NOMO-1 treated with DMSO at 0.1 percent for 48 hours (cell line): ENCODE results near the gene CEP192.
"Not testable (repeated sequence)": the region's sequence is repeated elsewhere in the genome, so short reads cannot be mapped to it uniquely, and the experiment has no call there.

ENCODE experiments used
- DNase-seq: peaks from one replicate; lab custom pipeline; 2025; ENCODE audit not compliant: unreplicated experiment; lab: John Stamatoyannopoulos, UW

Gene CEP192

DNA sequence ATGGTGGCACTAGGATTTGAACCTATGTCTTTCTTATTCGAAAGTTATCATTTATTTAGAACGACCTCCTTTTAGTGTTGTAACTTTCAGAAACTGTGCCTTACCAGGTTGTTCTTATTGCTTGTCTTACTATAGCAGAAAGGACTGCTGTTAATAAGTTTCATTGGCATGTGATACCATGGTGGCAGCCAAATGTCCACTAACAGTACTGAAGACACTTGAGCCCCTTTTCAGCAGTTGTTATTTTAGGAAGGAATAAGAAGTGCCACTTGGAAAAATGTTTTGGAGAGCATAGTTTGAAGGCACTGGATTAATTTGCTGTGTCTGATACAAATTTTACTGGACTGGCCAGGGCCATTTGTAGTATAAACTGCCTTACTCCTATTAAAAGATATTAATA lies 37.7 kb downstream of the CEP192 start:
- DNase-seq = no peak

DNA sequence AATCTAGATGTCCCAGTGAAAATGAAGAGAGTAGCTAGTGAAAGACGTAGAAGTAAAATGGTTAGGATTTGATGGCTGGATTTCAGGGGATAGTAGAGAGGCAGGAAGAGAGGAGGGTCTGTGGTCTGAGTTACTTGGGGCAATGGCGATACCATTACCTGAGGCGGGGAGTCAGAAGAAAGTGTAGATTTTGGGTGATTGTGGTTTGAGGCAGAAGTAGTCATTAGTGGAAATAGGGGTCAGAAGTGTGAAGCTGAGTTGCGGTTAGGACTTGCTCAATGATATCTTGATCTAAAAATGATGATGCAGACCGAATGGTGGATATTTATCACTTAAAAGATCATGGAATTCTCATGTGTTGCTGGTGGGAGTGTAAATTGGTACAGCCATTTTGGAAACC lies 41.0 kb downstream of the CEP192 start:
- no peak for DNase-seq

DNA sequence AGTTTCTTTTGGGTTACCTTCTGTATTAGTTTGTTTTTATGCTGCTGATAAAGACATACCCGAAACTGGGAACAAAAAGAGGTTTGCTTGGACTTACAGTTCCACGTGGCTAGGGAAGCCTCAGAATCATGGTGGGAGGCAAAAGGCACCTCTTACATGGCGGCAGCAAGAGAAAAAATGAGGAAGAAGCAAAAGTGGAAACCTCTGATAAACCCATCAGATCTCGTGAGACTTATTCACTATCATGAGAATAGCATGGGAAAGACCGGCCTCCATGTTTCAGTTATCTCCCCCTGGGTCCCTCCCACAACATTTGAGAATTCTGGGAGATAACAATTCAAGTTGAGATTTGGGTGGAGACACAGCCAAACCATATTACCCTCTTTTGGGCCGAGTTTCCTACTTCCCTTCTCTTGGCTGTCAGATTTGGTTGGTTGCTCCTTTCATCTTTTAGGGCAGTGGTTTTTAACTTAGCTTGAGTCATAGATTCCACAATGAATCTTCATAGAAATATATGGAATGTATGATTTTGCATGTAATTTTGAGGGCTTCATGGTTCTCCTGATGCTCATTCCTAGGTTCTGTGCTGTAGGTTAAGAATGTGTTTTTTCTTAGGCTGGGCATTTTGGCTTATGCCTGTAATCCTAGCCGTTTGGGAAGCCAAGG lies 44.2 kb downstream of the CEP192 start:
- DNase-seq = no peak

DNA sequence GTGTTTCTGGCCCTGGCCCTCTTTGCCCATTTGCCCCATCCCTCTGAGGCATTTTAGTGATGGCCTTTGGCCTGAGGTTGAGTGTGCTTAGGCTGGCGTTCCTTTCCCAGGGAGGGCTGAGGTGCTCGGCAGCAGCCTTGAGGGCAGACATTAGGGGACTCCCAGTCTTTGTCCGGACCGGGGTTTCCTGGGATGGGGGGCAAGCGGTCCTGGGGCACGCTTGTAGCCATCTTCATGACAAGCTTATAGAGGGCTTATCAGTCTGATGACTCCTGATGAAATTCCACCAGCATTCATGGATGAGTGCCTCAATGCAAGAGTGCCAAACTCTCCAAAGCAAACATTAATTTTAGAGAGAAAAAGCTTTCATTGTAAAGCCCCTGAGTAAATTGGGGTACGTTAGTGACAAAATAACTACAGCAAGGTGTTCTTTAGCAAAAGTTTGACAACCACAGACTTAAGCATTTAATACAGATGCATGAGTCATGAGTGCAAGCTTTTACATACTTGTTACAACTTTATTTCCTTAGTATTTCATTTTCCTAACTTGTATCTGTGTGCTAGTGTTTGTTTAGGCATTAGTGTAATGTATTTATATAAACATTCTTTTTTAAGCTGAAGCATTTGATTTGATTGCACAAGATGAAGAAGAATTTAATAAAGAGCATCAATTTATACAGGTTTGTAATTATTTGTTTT lies 45.6 kb downstream of the CEP192 start:
- no peak for DNase-seq

DNA sequence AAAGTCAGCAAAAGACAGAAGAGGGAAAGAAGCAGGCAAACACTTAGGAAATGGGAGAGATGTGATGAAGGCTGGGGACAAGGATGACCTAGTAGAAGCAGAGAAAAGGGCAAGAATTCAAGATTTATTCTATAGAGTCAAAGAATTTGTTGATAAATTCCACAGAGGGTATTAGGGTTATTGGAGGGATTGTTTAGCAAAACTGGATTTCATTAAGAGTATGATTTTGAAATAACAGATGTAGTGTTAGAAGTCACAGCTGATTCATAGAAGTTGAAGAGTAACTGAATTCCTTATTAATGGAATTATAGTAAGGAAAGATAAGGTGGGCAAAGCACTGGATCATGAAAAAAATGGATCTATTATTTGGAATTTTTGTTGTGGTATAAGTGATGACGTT lies 48.6 kb downstream of the CEP192 start:
- no peak for DNase-seq

DNA sequence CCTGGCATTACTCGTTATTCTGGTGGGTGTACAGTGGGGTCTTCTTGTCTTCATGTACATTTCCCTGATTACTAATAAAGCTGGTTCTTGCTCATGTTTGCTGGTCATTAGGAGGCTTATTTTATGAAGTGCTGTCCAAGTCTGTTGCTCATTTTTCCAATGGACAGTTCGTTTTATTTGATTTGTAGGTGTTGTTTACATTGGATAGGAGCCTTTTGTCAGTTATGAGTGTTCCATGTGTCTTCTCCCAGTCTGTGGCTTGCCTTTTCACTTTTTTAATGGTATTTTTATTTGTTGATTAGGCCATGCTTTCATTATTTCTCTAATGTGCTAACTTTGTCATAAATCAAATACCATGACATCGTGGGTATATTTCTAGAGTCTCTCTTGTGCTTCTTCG lies 51.9 kb downstream of the CEP192 start:
- DNase-seq = no peak

DNA sequence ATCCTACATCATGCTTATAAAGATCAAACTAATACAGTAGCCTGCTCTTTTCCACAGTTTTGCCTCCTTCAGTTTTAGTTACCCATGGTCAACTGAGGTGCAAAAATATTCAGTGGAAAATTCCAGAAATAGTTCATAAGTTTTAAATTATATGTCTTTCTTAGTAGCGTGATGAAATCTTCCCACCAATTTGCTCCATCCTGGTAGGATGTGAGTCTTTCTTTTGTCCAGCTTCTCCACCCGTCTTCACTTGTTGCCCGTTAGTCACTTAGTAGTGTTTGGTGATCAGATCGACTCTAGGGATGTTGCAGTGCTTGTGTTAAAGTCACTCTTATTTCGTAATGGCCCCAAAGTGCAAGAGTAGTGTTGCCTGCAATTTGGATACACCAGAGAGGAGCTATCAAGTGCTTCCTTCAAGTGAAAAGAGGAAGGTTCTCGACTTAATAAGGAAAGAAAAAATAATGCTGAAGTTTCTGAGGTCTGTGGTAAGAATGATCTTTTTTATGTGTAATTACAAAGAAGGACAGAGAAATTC lies 57.0 kb downstream of the CEP192 start:
- DNase-seq = peak; percentile 78

DNA sequence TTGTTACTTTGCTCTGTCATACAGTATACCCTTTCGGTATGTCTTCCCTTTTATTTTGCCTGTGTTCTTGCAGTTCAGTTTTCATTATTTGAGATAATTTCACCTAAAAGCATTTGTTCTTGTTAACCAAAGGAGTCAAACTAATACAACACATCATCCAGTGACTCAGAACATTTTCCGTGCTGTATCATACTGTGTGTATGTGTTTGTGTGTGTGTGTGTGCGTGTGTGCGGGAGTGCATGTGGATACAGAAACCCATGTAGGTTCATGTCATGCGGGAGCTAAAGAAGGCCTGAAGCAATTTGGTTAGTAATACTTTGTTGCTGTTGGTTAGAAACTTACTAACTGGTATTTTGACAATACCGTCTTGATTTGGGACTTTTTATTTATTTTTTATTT lies 60.0 kb downstream of the CEP192 start:
- no peak for DNase-seq

DNA sequence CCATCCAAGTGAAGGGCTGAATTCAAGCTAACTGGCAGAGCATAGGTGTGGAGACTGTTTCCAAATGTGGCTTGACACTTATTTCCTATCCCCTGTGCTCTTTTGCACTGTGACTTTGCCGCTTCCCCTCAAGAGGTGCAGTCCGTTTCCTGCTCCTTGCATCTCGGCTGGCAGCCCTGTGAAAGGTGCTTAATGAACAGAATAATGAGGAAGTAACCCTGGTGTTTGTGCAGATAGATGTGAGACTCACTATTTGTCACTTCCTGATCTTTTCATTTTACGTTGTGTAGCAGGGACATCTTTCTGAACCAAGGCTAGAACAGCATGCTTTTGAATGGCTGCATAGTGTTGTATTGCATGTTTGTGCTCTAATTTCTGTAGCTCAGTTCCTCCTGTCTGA lies 60.8 kb downstream of the CEP192 start:
- peak; percentile 90 for DNase-seq

DNA sequence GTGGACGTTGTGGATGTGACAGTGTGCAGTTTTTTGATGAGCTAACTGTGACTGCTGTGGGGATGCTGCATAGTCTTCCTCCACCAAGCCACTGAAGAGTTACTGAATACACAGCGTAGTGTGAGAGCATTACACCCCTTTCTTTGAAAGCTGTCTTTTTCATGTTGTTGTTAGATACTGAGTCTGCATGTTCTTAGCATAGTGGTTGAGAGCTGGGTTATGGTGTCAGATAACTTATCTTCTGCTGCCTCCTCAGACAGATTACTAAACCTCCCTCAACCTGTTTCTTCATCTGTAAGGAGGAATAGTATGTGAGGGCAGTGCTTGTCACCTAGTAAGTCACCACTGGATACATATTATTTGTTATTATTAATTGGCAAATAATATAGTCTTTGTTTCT lies 63.2 kb downstream of the CEP192 start:
- DNase-seq = no peak

DNA sequence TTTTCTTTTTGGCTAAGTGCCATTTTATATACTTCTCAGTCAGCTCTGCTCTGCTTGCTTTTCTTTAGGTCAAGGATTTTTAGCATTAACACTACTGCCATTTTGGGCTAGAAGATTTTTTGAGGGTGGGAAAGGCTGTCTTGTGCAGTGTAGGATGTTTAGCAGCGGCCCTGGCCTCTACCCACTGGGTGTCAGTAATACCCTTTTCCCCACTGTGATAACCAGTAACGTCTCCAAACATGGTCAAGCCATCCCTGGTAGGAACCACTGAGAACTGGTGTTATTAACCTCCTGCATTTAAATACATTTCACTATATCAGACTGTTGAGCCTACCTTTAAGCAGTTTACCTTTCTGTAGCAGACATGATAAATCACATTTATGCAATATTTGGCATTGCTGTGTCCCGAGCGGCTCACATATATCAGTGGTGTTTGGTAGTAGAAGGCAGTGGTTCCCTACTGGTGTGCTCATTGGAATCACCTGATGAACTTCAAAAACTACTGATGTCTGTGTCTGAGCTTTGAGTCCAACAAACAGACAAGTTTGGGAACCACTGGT lies 70.5 kb downstream of the CEP192 start:
- DNase-seq = no peak

DNA sequence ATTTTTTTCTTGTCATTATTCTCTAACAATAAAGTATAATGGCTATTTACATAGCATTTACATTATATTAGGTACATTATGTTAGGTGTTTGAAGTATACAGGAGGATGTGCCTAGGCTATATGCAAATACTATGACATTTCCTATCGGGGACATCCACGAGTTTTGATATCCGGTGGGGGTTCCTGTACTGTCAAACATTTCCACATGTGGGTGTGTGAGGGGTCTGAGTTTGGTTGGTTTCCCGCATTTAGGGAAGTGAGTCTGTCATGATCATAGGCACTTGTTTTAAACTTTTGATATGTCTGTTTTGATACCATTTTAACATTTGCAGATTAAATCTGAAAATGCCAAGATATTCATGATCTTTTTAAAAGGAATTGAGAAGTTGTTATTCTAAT lies 76.0 kb downstream of the CEP192 start:
- DNase-seq = no peak

DNA sequence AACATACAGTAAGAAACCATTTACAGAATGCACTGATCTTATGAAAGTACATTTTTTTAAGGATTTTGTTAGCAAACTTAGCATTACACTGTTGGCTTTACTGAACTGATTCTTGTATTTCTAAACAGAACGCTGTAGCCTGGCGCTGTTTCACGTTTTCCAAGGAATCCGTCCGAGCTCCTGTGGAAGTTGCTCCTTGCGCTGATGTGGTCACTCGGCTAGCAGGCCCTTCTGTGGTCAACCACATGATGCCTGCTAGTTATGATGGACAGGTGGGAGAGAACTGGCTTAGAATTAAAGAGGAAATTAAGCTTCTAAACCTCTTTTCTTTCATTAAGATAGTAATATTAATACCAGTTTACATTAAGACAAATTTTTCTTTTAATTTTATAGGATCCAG lies 76.8 kb downstream of the CEP192 start:
- no peak for DNase-seq

DNA sequence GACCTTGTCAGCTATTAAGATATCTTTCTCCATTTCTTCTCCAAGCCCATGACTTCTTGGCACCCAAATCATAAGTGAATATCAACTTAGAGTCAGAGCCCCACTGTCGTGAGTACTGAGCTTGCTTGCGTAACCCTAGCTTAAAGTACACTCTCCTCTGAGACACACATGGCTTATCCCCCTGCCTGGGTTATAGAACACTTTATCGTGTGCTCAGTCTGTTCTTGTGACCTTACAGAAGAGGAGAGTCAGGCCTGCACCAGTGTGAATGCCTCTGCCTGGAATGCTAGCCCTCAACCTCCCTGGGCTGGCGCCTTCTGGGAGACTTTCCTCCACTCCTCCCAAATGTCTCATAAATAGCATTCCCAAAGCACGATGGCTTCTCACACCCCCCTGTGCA lies 79.3 kb downstream of the CEP192 start:
- no peak for DNase-seq

DNA sequence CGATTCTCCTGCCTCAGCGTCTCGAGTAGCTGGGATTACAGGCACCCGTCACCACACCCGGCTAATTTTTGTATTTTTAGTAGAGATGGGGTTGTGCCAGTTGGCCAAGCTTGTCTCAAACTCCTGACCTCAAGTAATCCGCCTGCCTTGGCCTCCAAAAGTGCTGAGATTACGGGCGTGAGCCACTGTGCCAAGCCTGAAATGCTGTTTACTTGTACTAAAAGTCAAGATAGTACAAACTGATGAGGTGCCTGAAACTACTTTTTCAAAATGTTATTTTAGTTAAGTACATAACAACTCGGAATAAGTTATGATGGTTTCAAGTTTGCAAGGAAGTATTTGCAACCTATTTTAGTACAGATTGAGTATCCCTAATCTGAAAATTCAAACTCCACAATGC lies 85.7 kb downstream of the CEP192 start:
- DNase-seq = no peak

DNA sequence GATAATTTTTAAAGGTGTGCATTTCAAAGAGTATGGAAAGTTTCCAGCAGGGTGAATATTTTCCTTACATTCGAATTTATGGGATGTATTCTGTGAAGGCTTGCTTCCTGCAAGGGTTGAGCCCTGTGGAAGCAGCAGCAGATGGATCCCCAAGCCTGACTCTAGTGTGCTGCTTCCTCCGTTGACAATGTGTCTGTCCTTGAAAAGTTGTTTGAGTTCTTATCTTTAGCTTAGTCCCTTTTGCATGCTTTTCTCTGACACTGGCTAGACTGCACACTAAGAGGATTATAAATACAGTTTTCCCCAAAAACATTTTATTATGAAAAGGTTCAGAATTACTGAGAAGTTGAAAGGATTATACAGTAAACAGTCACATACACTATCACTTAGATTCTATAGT lies 86.3 kb downstream of the CEP192 start:
- no peak for DNase-seq

DNA sequence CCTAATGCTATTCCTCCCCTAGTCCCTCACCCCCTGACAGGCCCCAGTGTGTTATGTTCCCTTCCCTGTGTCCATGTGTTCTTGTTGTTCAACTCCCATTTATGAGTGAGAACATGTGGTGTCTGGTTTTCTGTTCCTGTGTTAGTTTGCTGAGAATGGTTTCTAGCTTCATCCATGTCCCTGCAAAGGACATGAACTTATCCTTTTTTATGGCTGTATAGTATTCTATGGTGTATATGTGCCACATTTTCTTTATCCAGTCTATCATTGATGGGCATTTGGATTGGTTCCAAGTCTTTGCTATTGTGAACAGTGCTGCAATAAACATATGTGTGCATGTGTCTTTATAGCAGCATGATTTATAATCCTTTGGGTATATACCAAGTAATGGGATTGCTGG lies 86.9 kb downstream of the CEP192 start:
- DNase-seq = not testable (repeated sequence)

DNA sequence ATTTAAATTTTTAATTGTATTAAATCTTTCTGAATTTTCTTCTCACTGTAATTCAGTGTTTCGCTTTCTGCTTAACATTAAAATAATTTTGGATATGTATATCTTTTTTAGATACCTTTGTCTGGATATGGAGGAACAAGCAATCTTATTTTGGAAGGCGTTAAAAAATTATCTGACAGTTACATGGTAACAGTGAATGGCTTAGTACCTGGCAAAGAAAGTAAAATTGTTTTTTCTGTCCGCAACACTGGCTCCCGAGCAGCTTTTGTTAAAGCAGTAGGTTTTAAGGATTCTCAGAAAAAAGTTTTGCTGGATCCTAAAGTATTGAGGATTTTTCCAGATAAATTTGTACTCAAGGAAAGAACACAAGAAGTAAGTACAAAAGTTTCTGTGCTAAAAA lies 95.7 kb downstream of the CEP192 start:
- DNase-seq = no peak

DNA sequence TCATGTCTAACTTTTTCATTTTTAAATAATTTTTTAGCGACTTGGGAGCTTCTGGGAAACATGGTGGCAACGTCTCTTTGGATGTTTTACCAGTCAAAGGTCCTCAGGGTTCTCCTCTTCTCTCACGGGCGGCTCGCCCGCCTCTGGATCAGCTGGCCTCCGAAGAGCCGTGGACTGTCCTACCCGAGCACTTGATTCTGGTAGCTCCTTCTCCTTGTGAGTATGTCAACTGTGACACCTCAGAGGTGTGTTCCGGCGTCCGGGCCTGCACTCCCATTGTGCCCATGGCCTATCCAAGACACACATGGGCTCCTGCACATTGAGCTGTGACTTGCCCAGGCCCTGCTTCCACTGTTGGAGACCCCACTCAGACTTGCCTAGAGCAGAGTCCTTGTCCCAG lies 104.3 kb downstream of the CEP192 start:
- DNase-seq = no peak

DNA sequence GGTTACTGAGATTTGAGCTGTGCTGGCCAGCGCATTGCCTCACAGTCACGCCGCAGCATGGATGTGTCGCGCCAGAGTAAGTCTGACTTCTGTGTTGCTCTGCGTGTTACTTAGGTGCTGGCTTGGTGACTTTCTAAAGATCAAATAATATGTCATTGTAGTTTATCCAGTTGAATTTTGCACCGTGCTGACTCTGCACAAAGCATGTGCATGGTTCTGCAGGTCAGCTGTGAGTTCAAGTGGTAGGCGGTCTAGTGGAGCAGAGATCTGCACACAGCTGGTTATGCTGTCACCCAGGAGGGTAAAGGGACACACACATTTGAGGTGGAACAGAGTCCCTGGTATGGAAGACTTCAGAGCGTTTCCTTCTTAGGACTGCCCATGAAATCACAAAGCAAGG lies 105.1 kb downstream of the CEP192 start:
- DNase-seq = no peak

DNA sequence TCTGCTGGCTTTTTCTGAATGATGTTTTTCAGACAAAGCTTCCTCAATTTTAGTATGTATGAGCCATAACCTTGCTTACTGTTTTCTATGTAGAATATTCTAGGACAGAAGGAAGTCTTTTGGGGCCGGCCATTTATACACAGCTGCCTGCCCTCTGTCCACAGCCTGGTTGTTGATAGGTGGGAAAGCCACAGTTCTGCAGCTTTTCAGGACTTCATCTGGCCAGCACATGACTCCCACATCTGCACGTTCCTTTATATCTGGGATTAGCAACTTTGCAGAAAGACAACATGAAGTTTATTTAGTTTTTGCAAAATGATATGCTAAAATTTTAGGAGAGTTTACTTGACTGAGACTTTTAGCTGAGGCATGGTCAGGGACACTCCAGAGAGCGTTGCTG lies 105.6 kb downstream of the CEP192 start:
- DNase-seq = no peak

DNA sequence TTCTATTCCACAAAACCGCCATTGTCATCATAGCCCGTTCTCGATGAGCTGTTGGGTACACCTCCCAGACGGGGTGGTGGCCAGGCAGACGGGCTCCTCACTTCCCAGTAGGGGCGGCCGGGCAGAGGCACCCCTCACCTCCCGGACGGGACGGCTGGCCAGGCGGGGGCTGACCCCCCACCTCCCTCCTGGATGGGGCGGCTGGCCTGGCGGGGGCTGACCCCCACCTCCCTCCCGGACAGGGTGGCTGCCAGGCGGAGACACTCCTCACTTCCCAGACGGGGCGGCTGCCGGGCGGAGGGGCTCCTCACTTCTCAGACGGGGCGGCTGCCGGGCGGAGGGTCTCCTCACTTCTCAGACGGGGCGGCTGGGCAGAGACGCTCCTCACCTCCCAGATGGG lies 106.9 kb downstream of the CEP192 start:
- not testable (repeated sequence) for DNase-seq
